Mucosa of descending colon (tissue), 3 donors: ENCODE results near the gene EIF4G3. TPM values are rescaled to one million over a fixed set of nuclear protein-coding genes. Genes with fewer than 3 reads are reported as not detected.

Source experiments
- ATAC-seq: fragments of 200-7000 bp; cut with Tn5 transposase; one replicate; pipeline ENCODE4 v1.9.1; 2020; ENCODE audit warnings: mild to moderate bottlenecking, moderate library complexity
- DNase-seq, 3 donors: peaks; one replicate each; pipeline ENCODE4 v3.0.0-alpha.2; 2020
- H3K36me3 ChIP-seq: fragments of 200-600 bp; one replicate; pipeline ENCODE4 v1.8.0; 2021; ENCODE audit warnings: low read depth, mild to moderate bottlenecking
- H3K4me1 ChIP-seq: fragments of 200-600 bp; one replicate; pipeline ENCODE4 v1.8.0; 2021; ENCODE audit warnings: low read depth, mild to moderate bottlenecking
- H3K4me3 ChIP-seq: fragments of 200-600 bp; one replicate; pipeline ENCODE4 v1.8.0; 2021; ENCODE audit warnings: mild to moderate bottlenecking
- H3K9me3 ChIP-seq: fragments of 200-600 bp; one replicate; pipeline ENCODE4 v1.8.0; 2021; ENCODE audit warnings: mild to moderate bottlenecking
- CTCF ChIP-seq: fragments of 200-600 bp; IDR thresholded peaks from one replicate; pipeline ENCODE4 v1.8.0; 2022; ENCODE audit warnings: antibody characterized with exemption, mild to moderate bottlenecking
- intact Hi-C, 2 donors: fragments of 100-400 bp; cut with DNase I in 1 of 2; cut with micrococcal nuclease in 1 of 2; formaldehyde crosslinking; loops; one replicate each; pipeline versions ENCODE4 v1.11.0 to v1.11.1; 2022; cut with DNase I, micrococcal nuclease
- total RNA-seq, 3 donors: library from RNA; stranded (reverse); fragmentation: NEBNext Ultra II Directional in 2 of 3; extraction: Animal tissue kit (Norgen Biotek cat#: 25700) in 2 of 3; gene quantifications; one replicate each; pipeline versions ENCODE4 v1.2.1 to v1.2.4, GENCODE V29; 2021 to 2023
- donor health status: DM: no; HTN: no; CAD: no; lungs with moderate emphysema.
- donor health status: DM: no; HTN: no; CAD: no.
- donor health status: DM: no; HTN: yes; CAD: no.

Gene EIF4G3
- total RNA-seq, 3 donors from 2014 or later = 59.5 to 106 (median 90.8) TPM

- intact Hi-C loops = no loop called here
- H3K9me3 ChIP-seq = no peaks in the 10 kb centered on the region
- no peaks in the 10 kb centered on the region for H3K36me3 ChIP-seq
- no peak for TF ChIP-seq CTCF
- no peak overlapping the region for H3K4me3 ChIP-seq
- no peaks in the 10 kb centered on the region for H3K4me1 ChIP-seq
- no peak for ATAC-seq
- DNase-seq = no peak
Observed at GRCh38 chr1:20972855-20973254, 203.8 kb downstream of the EIF4G3 start.

- DNase-seq = peak in 1 of 3 donors; percentile 43
- Histone ChIP-seq H3K4me1 (peaks cover 14% of the 10 kb centered on the region), H3K4me3 (no peak overlapping the region), H3K36me3 (no peaks in the 10 kb centered on the region), H3K9me3 (no peaks in the 10 kb centered on the region)
- intact Hi-C loops = no loop called here
- ATAC-seq = peak; percentile 95
- no peak for TF ChIP-seq CTCF
Observed at GRCh38 chr1:20964540-20965484, 211.9 kb downstream of the EIF4G3 start.

GRCh38 chr1:20962576-20963258 is 214.0 kb downstream of the EIF4G3 start:
- Histone ChIP-seq H3K9me3 (no peaks in the 10 kb centered on the region), H3K4me1 (peaks cover 14% of the 10 kb centered on the region), H3K4me3 (no peak overlapping the region), H3K36me3 (no peaks in the 10 kb centered on the region)
- DNase-seq (no peak), ATAC-seq (no peak)
- no peak for TF ChIP-seq CTCF
- intact Hi-C loops = no loop called here

GRCh38 chr1:20958430-20958829 is 218.3 kb downstream of the EIF4G3 start:
- Histone ChIP-seq H3K36me3 (no peaks in the 10 kb centered on the region), H3K4me3 (no peak overlapping the region), H3K4me1 (no peaks in the 10 kb centered on the region), H3K9me3 (no peaks in the 10 kb centered on the region)
- DNase-seq = no peak
- ATAC-seq = no peak
- TF ChIP-seq CTCF = no peak
- intact Hi-C loops = no loop called here

GRCh38 chr1:20956272-20956671 is 220.4 kb downstream of the EIF4G3 start:
- intact Hi-C loops = no loop called here
- no peaks in the 10 kb centered on the region for H3K4me1 ChIP-seq
- ATAC-seq = no peak
- H3K9me3 ChIP-seq = no peaks in the 10 kb centered on the region
- no peak overlapping the region for H3K4me3 ChIP-seq
- no peak for DNase-seq
- TF ChIP-seq CTCF = no peak
- H3K36me3 ChIP-seq = no peaks in the 10 kb centered on the region
